GM21737 (cell line): ENCODE results near the gene NME7.
"Not testable (repeated sequence)": the region's sequence is repeated elsewhere in the genome, so short reads cannot be mapped to it uniquely, and the experiment has no call there.

Experiments
- ATAC-seq: cut with Tn5 transposase; IDR thresholded peaks from one replicate; pipeline ENCODE4 v1.9.1; 2021; ENCODE audit warnings: mild to moderate bottlenecking, moderate library complexity; ENCODE audit not compliant: unreplicated experiment

Gene NME7

DNA sequence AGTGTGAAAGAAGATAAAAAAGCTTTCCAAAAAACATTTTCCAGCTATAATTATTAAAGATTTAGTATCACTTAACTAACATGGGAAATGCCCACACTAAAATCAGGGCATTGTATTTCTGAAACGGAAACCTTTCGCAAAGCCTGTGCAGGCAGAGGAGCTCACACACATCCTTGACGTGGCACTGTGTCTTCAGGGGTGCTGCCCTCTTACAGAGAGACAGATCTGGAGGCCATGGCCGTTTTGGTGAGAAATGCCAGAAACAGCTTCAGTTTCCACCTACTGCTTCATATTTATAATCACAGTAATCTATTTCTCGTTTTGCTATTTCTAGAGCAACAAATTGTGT lies 234.4 kb downstream of the NME7 start:
- ATAC-seq: no peak

- ATAC-seq: no peak
These were observed 234.9 kb downstream of the NME7 start for GRCh38 chr1:169132512-169133227.

DNA sequence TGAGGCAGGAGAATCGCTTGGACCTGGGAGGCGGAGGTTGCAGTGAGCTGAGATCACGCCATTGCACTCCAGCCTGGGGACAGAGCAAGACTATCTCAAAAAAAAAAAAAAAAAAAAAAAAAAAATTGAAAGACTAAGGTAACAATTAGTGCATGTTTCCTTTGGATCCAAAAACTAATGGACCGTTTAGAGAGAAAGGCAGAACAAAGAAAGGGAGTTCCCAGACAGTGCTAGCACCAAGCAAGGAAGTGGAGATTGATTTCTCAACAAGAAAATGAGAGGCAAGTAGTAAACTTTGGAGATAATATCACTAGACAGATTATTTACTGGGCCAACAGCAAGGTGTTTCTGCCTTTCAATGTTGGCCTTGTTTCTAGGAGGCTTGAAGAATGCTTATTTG lies 236.9 kb downstream of the NME7 start:
- no peak for ATAC-seq

DNA sequence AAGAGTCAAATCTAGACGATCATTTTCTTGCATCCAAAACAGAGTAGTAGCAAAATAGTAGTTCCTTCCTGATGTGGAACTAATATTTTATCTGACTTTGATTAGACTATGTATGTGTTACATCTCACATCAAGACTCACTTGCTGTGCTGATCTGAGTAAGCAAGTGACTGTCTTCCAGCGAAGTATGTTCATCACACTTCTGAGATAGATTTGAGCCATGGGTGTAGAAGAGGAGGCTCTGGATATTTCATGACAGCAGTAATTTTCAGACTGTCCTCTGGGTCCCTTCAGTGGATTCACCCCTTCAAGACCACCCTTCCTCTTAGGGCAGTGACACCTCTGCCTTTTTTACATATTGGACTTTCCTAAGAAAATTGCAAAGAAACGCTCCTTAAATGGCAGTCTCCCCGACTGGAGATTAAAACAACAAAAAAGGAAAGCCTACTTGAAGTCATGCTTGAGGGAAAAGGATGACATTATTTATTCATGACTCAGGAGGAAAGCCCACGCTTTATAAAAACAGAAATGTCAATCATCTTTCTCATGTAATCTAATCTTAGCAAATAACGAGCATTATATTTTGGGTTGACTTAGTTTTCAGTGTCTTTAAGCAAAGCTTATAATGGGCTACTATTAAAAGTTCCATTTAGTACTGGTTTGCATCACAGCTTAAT lies 238.3 kb downstream of the NME7 start:
- ATAC-seq: no peak

- ATAC-seq: no peak
These were observed 239.0 kb downstream of the NME7 start for GRCh38 chr1:169128562-169128961.

DNA sequence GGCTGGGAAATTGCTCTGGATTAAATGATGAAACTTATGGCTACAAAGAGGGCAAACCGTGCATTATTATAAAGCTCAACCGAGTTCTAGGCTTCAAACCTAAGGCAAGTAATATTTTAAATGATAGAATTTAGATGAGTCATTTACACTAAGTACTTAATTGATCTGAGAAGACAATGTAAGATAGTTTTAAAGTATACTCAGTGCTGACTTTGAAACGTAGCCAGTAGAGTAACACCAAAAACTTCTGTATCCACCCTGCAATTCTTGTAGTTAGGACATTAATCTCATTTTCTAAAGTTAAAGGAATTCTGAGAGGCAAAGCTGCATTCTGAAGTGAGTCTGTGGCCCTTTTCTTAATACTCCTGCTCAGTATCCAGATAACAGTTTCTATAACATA lies 240.3 kb downstream of the NME7 start:
- no peak for ATAC-seq

DNA sequence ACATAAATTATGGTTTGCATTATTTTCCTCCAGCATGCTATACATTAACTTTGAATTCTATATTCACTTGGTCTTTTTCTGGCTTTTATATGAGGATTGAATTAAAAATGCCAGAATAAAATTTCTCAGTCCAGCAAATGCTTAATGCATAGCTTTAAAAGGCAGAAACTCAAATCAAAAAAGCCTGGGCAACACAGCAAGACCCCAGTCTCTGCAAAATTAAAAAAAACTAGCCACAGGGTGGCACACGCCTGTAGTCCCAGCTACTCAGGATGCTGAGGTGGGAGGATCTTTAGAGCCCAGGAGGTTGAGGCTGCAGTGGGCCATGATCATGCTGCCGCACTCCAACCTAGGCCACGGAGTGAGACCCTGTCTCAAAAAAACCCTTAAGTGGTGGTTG lies 241.3 kb downstream of the NME7 start:
- no peak for ATAC-seq

DNA sequence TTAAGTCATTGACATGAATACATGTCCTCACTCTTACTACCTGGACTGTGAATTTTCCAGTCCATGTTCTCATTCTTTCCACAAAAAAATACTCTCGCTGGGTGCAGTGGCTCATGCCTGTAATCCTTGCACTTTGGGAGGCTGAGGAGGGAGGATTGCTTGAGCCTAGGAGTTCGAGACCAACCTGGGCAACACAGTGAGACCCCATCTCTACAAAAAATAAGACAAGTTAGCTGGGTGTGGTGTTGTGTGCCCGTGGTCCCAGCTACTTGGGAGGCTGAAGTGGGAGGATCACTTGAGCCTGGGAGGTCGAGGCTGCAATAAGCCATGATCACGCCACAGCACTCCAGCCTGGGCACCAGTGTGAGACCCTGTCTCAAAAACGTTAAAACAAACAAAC lies 242.0 kb downstream of the NME7 start:
- ATAC-seq: not testable (repeated sequence)

DNA sequence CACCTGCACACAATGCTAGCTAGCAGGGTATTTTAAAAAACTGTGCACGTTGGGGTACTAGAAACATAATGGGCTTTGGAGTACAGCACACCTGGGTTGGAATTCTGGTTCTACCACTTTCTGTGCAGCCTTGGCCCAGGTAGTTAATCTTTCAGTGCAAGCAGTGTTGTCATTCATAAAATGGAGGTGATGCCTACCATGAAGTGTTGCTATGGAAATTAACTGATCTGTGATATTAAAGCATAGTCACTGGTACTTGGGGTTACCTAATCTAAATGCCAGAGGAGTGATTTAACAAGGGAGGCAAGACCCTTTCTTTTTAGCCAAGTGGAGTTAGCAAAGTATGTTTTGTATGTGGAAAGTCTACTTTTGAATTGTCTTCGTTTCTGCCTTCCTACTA lies 243.1 kb downstream of the NME7 start:
- no peak for ATAC-seq

- ATAC-seq: no peak
These were observed 244.6 kb downstream of the NME7 start for GRCh38 chr1:169122976-169123375.

DNA sequence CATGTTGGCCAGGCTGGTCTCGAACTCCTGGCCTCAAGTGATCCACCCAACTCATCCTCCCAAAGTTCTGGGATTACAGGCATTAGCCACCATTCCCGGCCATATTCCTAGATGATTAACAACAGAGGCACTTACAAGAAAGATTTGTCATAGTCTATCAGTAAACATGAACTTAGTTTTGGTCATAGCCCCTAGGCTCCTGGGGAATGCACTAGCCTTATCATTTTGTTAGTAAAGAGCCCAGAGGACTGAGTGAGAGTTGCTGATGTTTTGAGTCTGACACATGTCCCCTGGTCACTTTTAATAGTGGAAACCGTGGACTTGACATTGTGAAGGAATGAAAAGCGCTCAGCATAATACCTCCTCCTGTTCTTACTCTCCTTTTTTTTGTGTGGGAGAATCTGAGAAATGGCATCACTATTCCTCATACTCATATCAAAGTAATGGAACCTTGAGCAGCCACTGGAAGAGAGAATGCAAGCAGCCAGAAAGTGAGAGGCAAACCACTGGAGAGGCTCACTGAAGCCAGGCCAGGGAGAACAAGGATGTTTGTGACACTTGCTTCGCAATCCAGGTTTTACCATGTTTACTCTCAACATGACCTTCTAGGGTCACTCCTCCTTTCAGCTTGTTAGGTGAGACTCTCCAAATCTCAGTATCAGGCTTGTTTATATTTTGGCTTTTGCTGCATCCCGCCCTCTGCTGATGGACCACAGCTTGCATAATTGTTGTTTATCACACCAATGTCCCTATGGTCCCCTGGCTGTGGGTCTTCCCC lies 246.3 kb downstream of the NME7 start:
- ATAC-seq: no peak

DNA sequence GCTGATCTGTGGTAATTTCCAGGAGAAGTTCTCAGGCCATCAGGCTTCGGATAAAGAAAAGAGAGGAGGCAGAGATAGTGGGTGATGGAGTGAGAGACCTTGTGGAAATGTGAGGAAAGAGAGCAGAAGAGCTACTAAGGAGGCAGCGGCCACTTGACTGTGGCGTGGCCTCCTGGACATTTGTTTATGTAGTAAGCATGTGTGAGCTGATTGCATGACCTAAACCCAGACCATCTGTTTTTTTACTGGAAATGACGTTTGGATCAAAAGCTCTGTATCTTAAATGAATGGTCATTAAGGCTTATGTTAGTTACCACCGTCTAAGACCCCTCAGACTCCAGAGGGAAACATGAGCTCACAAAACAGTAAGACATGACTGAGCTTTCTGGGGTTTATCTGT lies 247.5 kb downstream of the NME7 start:
- no peak for ATAC-seq

GRCh38 chr1:169119405-169119804 lies 248.2 kb downstream of the NME7 start:
- ATAC-seq: no peak

- no peak for ATAC-seq
These were observed 249.4 kb downstream of the NME7 start for GRCh38 chr1:169118227-169118626.

- ATAC-seq: no peak
These were observed 250.0 kb downstream of the NME7 start for GRCh38 chr1:169117599-169117998.

DNA sequence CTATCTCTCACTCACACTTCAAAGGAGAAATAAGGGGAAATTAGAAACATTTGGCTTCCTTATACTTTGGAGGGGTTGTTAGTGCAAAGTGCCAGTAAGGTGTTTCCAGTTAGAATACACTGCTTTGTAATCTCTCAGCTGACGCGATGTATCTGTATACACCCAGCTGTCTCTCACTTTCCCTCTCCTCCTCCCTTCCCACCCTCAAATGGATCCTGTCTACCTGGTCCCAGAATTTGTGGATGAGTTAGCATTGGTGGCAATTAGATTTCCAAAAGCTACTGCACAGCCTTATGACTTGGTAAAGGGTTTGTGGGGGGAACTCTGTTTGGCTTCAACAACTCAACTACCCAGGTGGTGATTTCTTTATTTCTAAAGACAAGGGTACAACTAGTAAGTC lies 250.6 kb downstream of the NME7 start:
- no peak for ATAC-seq

GRCh38 chr1:169115891-169116585 lies 251.6 kb downstream of the NME7 start:
- ATAC-seq: no peak

GRCh38 chr1:169113613-169114119 lies 253.9 kb downstream of the NME7 start:
- no peak for ATAC-seq

DNA sequence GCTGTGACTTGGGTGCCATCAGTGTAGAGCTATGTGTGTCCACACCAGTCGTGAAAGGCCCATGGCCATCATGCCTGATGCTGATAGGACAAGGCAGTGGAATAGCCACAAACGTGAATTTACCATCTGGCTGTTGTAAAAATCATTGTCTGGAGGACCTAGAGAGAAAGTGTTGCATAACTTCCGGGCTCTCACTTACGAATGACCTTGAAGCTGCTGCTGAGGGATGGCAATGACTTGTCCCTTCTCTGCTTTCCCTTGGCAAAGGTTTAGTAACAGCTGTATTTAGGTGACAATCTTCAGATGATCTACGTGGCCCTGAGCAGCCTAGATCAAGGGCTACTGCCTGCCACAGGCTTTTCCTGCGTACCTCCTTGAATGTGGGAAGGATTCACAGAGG lies 255.4 kb downstream of the NME7 start:
- no peak for ATAC-seq

GRCh38 chr1:169111472-169111871 lies 256.1 kb downstream of the NME7 start:
- no peak for ATAC-seq
